Pancreas (tissue), 10 donors: ENCODE data around the gene RBFOX1. TPM values are rescaled to one million over a fixed set of nuclear protein-coding genes. Genes with fewer than 3 reads are reported as not detected.

Experiments used
- ATAC-seq, 4 donors: fragments of 200-7000 bp; cut with Tn5 transposase; one replicate each; pipeline versions ENCODE4 v1.8.0 to v1.9.1; 2020; ENCODE audit warnings: mild to moderate bottlenecking in 4 of 4, moderate library complexity in 4 of 4
- DNase-seq, 6 donors: peaks; one replicate each; pipeline ENCODE4 v3.0.0-alpha.2; 2020
- FAIRE-seq: peaks from 2 replicates; lab custom pipeline; 2012; peaks lifted over from hg19 to GRCh38; lab: Jason Lieb, UNC
- H3K27ac ChIP-seq, 4 donors: fragments of 200-600 bp; sonication (generic); 1 replicate in 3 of 4; 2 replicates in 1 of 4; pipeline versions ENCODE4 v1.5.0 to v1.8.0; 2020
- H3K27me3 ChIP-seq, 4 donors: fragments of 200-600 bp; one replicate each; pipeline ENCODE4 v1.8.0; 2021
- H3K36me3 ChIP-seq, 3 donors: fragments of 200-600 bp; sonication (generic) in 1 of 3; one replicate each; pipeline versions ENCODE4 v1.5.0 to v1.8.0; 2020 to 2021
- H3K4me1 ChIP-seq, 3 donors: fragments of 200-600 bp; one replicate each; pipeline ENCODE4 v1.8.0; 2021
- H3K4me3 ChIP-seq, 4 donors: fragments of 200-600 bp; sonication (generic) in 2 of 4; one replicate each; pipeline versions ENCODE4 v1.5.0 to v1.8.0; 2020 to 2021
- H3K9me3 ChIP-seq, 4 donors: fragments of 200-600 bp; one replicate each; pipeline ENCODE4 v1.8.0; 2021
- WGBS, 2 donors: extraction: QIAGEN DNeasy Blood & Tissue Kit; methylation state at CpG; one replicate each; pipeline ENCODE4 v1.1.7; 2013; 5-methylcytosine and 5-hydroxymethylcytosine counted together
- intact Hi-C, 3 donors: fragments of 100-400 bp; cut with DNase I; formaldehyde crosslinking; loops; one replicate each; pipeline versions ENCODE4 v1.11.1 to v1.14.2; 2022
- polyA plus RNA-seq, 2 donors: library from polyadenylated mRNA; stranded (reverse); fragments of 200-250 nt; gene quantifications; one replicate each; pipeline ENCODE4 v1.2.3, GENCODE V29; 2013
- total RNA-seq, 6 donors: library from RNA; stranded (reverse); fragmentation: NEBNext Ultra II Directional in 4 of 6; extraction: Animal tissue kit (Norgen Biotek cat#: 25700) in 4 of 6; gene quantifications; one replicate each; pipeline versions ENCODE4 v1.2.1 to v1.2.4, GENCODE V29; 2021 to 2023
- TF ChIP-seq, protein P1 (sequence below), 4 donors: fragments of 200-600 bp; sonication (generic) in 3 of 4; IDR thresholded peaks; one replicate each; pipeline versions ENCODE4 v1.5.0 to v1.8.0; 2021; ENCODE audit warnings: antibody characterized with exemption in 4 of 4
- donor health status: healthy with polysubstance abuse.
- donor health status: DM: no; HTN: no; CAD: no; lungs with moderate emphysema.
- donor health status: DM: no; HTN: no; CAD: no.
- donor health status: control.
- donor health status: control.
- donor health status: Bipolar disorder and iron deficiency.
- donor health status: DM: yes; HTN: yes; CAD: no.
- donor health status: DM: no; HTN: no; CAD: no.
- donor health status: DM: no; HTN: no; CAD: no.
- donor health status: DM: yes; HTN: yes; CAD: no.

RBFOX1 gene
- total and polyA plus RNA-seq, 8 donors: 0.12 to 0.28 (median 0.15) TPM; not detected in 3

GRCh38 chr16:7746941-7747340 is 414.3 kb downstream of the RBFOX1 start:
- WGBS, 2 donors: 71 to 76% methylated on average over 3 of the region's 3 CpGs
- Histone ChIP-seq H3K27me3 (peaks cover 0 to 4% (median 0%) of the 10 kb centered on the region in 4 donors), H3K27ac (no peak overlapping the region), H3K9me3 (no peaks in the 10 kb centered on the region), H3K4me1 (no peaks in the 10 kb centered on the region), H3K4me3 (no peak overlapping the region), H3K36me3 (no peaks in the 10 kb centered on the region)
- no peak for ATAC-seq
- no peak for FAIRE-seq
- DNase-seq: no peak
- TF ChIP-seq, protein P1, sequence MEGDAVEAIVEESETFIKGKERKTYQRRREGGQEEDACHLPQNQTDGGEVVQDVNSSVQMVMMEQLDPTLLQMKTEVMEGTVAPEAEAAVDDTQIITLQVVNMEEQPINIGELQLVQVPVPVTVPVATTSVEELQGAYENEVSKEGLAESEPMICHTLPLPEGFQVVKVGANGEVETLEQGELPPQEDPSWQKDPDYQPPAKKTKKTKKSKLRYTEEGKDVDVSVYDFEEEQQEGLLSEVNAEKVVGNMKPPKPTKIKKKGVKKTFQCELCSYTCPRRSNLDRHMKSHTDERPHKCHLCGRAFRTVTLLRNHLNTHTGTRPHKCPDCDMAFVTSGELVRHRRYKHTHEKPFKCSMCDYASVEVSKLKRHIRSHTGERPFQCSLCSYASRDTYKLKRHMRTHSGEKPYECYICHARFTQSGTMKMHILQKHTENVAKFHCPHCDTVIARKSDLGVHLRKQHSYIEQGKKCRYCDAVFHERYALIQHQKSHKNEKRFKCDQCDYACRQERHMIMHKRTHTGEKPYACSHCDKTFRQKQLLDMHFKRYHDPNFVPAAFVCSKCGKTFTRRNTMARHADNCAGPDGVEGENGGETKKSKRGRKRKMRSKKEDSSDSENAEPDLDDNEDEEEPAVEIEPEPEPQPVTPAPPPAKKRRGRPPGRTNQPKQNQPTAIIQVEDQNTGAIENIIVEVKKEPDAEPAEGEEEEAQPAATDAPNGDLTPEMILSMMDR (IDR thresholded peaks at IDR 0.05): no peak
- intact Hi-C loops: no loop called here

GRCh38 chr16:7748522-7748921 is 415.9 kb downstream of the RBFOX1 start:
- no peak overlapping the region for H3K27ac ChIP-seq

DNA sequence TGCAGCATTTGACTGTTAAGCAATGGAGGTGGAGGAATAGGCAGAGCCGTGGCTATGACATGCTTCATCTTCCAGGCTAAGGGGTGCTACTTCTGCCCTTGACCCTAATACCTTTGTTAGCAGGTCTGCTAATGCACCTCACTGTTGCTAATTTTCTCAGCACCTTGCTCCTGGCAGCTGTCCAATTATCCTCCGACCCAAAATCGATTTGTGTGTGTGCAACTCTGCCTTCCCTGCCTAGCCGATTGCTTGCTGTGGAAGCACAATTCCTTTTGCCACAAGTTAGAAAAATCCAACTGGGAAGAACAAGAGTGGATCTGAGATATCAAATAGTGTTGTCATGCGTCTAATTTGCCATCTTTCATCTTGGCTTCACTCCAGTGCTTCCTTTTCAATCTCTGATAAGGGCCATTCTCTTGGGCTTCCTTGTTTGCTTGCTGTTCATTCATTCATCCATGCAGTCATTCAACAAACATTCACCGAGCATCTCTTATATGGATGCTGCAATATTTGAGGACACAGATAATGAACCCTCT is 422.8 kb downstream of the RBFOX1 start:
- H3K36me3 ChIP-seq: no peaks in the 10 kb centered on the region
- H3K9me3 ChIP-seq: no peaks in the 10 kb centered on the region
- ATAC-seq: peak in 1 of 4 donors; percentile 22
- no peaks in the 10 kb centered on the region for H3K27me3 ChIP-seq
- 15 to 18% methylated on average over 6 of the region's 6 CpGs for WGBS, 2 donors
- no peak for DNase-seq
- no peak for FAIRE-seq
- no peaks in the 10 kb centered on the region for H3K4me1 ChIP-seq
- intact Hi-C loops: no loop called here
- TF ChIP-seq, protein P1 (IDR thresholded peaks at IDR 0.05): no peak
- H3K4me3 ChIP-seq: no peak overlapping the region
- H3K27ac ChIP-seq: no peak overlapping the region

More at GRCh38 chr16:7748522-7748921, 415.9 kb downstream of the RBFOX1 start:
- Histone ChIP-seq H3K4me3 (no peak overlapping the region), H3K27me3 (peaks cover 0 to 4% (median 0%) of the 10 kb centered on the region in 4 donors), H3K9me3 (no peaks in the 10 kb centered on the region), H3K36me3 (no peaks in the 10 kb centered on the region), H3K4me1 (no peaks in the 10 kb centered on the region)
- TF ChIP-seq, protein P1 (IDR thresholded peaks at IDR 0.05): no peak
- WGBS, 2 donors: 35 to 40% methylated on average over 4 of the region's 4 CpGs
- FAIRE-seq (no peak), DNase-seq (no peak), ATAC-seq (no peak)
- intact Hi-C loops: no loop called here
